ENCODE results near the gene CEACAM5. TPM values are rescaled to one million over a fixed set of nuclear protein-coding genes. Genes with fewer than 3 reads are reported as not detected.

CEACAM5 gene
- polyA plus RNA-seq, 3 donors = not detected

- Mint-ChIP-seq H3K4me3 (no peak overlapping the region), H3K36me3 (no peaks in the 10 kb centered on the region), H3K27ac (no peak overlapping the region), H3K27me3 (ENCODE audit: low read depth in 3 of 3) (peaks cover 20 to 47% (median 22%) of the 10 kb centered on the region in 3 donors), H3K4me1 (peaks cover 18% of the 10 kb centered on the region), H3K9me3 (peaks cover 0 to 2% (median 0%) of the 10 kb centered on the region in 7 donors)
- Histone ChIP-seq H3K36me3 (replicated peaks in 1 of 2; ENCODE audit: control insufficient read depth in 1 of 2, insufficient read depth in 2 of 2, low read length in 2 of 2) (no peaks in the 10 kb centered on the region), H3K4me1 (ENCODE audit: control insufficient read depth in 1 of 2, insufficient read depth in 2 of 2, low read length in 2 of 2) (peaks cover 11 to 18% of the 10 kb centered on the region in 2 donors), H4K20me1 (ENCODE audit: insufficient read depth, low read length) (no peaks in the 10 kb centered on the region), H3K4me3 (replicated peaks in 1 of 3; ENCODE audit: low read depth in 2 of 3, low read length in 3 of 3) (no peak overlapping the region), H3K9me3 (replicated peaks in 1 of 2; ENCODE audit: control insufficient read depth in 1 of 2, insufficient read depth in 1 of 2, low read length in 2 of 2) (no peaks in the 10 kb centered on the region), H3K9ac (ENCODE audit: insufficient read depth, low read length, poor library complexity, severe bottlenecking) (no peak overlapping the region), H2AFZ (ENCODE audit: insufficient read depth, low read depth, low read length, poor library complexity, severe bottlenecking) (no peak overlapping the region), H3K79me2 (ENCODE audit: insufficient read depth, low read length) (no peaks in the 10 kb centered on the region), H3K27ac (ENCODE audit: low read depth in 1 of 2, low read length in 2 of 2) (no peak overlapping the region), H3K27me3 (ENCODE audit: control insufficient read depth in 2 of 2, insufficient read depth in 2 of 2, low read length in 2 of 2) (peaks cover 0 to 16% of the 10 kb centered on the region in 2 donors), H3K4me2 (replicated peaks; ENCODE audit: extremely low read depth, low read length, poor library complexity, severe bottlenecking) (no peak overlapping the region)
- DNase-seq = no peak
- intact Hi-C loops (cut with micrococcal nuclease) = no loop called here
- 100% methylated on average over 1 of the region's 3 CpGs for WGBS (ENCODE audit: insufficient coverage)
- TF ChIP-seq CTCF (IDR thresholded peaks at IDR 0.05) = no peak
Observed at GRCh38 chr19:41702171-41702651, 6.2 kb upstream of the CEACAM5 start.

DNA sequence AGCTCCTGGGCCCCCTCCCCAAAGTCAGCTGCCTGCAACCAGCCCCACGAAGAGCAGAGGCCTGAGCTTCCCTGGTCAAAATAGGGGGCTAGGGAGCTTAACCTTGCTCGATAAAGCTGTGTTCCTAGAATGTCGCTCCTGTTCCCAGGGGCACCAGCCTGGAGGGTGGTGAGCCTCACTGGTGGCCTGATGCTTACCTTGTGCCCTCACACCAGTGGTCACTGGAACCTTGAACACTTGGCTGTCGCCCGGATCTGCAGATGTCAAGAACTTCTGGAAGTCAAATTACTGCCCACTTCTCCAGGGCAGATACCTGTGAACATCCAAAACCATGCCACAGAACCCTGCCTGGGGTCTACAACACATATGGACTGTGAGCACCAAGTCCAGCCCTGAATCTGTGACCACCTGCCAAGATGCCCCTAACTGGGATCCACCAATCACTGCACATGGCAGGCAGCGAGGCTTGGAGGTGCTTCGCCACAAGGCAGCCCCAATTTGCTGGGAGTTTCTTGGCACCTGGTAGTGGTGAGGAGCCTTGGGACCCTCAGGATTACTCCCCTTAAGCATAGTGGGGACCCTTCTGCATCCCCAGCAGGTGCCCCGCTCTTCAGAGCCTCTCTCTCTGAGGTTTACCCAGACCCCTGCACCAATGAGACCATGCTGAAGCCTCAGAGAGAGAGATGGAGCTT, 4.7 kb upstream of the CEACAM5 start:
- H4K20me1 ChIP-seq (ENCODE audit: insufficient read depth, low read length) = no peaks in the 10 kb centered on the region
- H3K9me3 Mint-ChIP-seq = peaks cover 0 to 2% (median 0%) of the 10 kb centered on the region in 7 donors
- H3K27ac ChIP-seq (ENCODE audit: low read depth in 1 of 2, low read length in 2 of 2) = no peak overlapping the region
- H3K9me3 ChIP-seq (replicated peaks in 1 of 2; ENCODE audit: control insufficient read depth in 1 of 2, insufficient read depth in 1 of 2, low read length in 2 of 2) = no peaks in the 10 kb centered on the region
- no peak overlapping the region for H3K9ac ChIP-seq (ENCODE audit: insufficient read depth, low read length, poor library complexity, severe bottlenecking)
- peaks cover 0 to 7% of the 10 kb centered on the region in 2 donors for H3K27me3 ChIP-seq (ENCODE audit: control insufficient read depth in 2 of 2, insufficient read depth in 2 of 2, low read length in 2 of 2)
- H3K4me1 Mint-ChIP-seq = peaks cover 10% of the 10 kb centered on the region
- H3K4me3 ChIP-seq (replicated peaks in 1 of 3; ENCODE audit: low read depth in 2 of 3, low read length in 3 of 3) = no peak overlapping the region
- H2AFZ ChIP-seq (ENCODE audit: insufficient read depth, low read depth, low read length, poor library complexity, severe bottlenecking) = no peak overlapping the region
- H3K27me3 Mint-ChIP-seq (ENCODE audit: low read depth in 3 of 3) = peaks cover 11 to 42% (median 19%) of the 10 kb centered on the region in 3 donors
- H3K4me2 ChIP-seq (replicated peaks; ENCODE audit: extremely low read depth, low read length, poor library complexity, severe bottlenecking) = no peak overlapping the region
- H3K4me1 ChIP-seq (ENCODE audit: control insufficient read depth in 1 of 2, insufficient read depth in 2 of 2, low read length in 2 of 2) = peaks cover 10% of the 10 kb centered on the region in 2 donors
- TF ChIP-seq CTCF (IDR thresholded peaks at IDR 0.05) = no peak
- no peaks in the 10 kb centered on the region for H3K36me3 ChIP-seq (replicated peaks in 1 of 2; ENCODE audit: control insufficient read depth in 1 of 2, insufficient read depth in 2 of 2, low read length in 2 of 2)
- DNase-seq = no peak
- H3K79me2 ChIP-seq (ENCODE audit: insufficient read depth, low read length) = no peaks in the 10 kb centered on the region
- no peak overlapping the region for H3K4me3 Mint-ChIP-seq
- H3K36me3 Mint-ChIP-seq = no peaks in the 10 kb centered on the region
- intact Hi-C loops (cut with micrococcal nuclease) = no loop called here
- WGBS (ENCODE audit: insufficient coverage) = 83% methylated on average over 6 of the region's 8 CpGs
- no peak overlapping the region for H3K27ac Mint-ChIP-seq
